ENCODE results near the gene ZCCHC24.

ZCCHC24 gene

DNA sequence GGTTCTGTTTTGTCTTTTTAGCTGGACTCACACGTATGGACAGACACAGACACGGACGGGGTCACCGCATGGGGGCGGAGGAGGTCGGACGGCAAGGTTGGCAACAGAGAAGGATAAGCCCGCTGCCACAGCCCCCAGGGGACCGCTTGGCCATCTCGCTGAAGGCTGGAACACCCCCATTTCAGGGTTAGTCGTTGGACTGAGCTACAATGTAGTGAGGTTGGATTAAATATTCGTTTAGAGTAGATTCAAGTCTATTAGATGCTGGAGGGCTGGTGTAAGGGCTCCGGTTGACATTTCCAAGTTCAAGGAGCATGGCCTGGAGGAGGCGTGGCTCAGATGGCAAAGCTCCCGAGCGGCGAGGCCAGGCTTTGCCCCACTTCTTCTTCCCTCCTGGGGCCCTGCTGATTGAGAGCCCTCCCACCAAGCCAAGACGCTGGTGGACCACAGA, 62.9 kb downstream of the ZCCHC24 start:
- no peak for DNase-seq (ENCODE audit: low read depth)

DNA sequence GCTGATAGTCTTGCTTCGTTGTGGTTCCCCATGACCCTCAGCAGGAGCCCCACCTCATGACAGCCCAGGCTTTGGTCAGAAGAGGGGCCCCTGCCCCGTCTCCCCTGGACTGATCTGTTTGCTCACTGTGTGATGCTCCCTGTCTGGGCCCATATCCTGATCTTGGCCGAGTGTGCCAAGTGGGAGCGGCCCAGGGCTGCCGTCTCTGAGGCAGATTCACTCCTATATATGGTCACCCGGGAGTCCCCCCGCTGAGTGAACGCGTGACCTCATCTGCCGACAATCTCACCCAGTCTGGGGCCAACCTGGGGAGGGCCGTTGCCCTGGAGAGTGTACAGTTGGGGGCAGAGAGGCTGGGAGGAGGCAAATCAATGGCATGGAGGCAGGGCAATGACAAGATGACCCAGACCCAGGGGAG, 63.6 kb downstream of the ZCCHC24 start:
- peak; percentile 54 for DNase-seq (ENCODE audit: low read depth)

DNA sequence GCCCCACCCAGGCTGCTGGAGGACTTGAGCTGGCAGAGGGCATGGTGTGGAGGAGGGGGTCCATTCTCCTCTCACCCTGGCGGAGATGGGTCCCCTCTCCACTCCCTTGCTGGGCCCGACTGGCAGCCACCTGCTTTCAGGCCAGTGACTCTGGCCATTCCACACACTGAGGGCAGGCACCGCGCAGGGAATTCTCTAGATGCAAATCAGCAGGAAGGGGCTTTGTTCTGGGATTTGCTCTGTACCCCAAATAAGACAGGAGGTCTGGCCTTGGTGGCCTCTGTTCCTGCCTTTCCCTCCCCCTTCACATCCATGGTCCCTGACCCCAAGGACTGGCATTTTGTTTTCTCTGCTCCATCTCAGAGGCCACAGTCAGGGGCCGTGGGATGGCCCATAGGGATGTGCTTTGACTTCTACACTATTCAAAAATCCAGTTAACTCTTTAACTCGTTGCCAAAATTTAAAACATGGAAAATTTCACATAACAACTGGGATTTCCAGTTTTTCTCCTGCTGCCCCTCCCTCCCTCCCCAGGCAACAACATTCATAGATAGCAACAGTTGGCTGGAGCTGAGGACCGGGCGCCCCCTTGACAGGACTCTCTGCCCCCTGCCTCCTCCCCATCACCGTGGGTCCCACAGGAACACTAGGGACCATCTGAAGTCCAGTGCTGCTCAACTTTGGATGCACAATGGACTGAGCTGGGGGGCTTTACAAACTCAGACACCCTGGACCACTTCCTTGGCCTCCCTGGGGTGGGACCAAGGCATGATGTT, 64.3 kb downstream of the ZCCHC24 start:
- no peak for DNase-seq (ENCODE audit: low read depth)

DNA sequence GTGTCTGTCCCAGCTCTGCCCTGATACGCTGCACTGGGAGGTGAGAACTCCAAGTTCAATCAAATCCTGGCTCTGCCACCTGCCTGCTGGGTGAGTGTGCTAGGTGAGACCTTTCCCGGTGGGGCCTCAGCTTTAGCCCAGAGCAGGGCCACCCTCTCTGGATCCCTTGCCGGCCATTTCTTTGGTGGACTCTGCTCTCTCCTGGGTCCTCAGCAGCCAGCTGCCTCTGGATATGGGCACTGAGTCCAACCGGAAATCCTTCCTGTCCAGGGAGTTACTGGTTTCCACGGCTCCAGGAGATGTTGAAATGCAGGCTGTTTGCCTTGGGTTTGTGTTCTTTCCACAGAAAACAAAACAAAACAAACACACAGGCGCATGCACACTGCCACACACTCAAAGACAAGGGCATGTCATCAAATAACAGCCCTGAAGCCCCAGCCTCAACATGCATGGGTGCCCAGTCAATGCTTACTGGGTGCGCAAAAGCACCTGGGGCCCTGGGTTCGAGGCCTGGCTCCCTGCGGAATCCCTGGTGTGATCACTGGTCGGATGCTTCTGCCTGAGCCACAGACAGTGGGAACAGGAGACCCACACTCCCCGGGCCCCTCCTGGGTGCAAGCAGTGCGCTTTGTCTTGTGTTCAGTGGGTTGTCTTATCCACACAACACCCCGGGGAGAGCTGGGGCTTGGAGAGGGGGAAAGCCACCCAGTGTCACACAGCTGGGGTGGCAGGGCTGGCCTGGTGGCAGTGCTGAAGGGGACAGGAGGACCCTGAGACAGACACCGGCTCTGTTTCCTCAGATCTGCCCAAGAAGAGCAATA, 65.1 kb downstream of the ZCCHC24 start:
- DNase-seq (ENCODE audit: low read depth): peak; percentile 61

DNA sequence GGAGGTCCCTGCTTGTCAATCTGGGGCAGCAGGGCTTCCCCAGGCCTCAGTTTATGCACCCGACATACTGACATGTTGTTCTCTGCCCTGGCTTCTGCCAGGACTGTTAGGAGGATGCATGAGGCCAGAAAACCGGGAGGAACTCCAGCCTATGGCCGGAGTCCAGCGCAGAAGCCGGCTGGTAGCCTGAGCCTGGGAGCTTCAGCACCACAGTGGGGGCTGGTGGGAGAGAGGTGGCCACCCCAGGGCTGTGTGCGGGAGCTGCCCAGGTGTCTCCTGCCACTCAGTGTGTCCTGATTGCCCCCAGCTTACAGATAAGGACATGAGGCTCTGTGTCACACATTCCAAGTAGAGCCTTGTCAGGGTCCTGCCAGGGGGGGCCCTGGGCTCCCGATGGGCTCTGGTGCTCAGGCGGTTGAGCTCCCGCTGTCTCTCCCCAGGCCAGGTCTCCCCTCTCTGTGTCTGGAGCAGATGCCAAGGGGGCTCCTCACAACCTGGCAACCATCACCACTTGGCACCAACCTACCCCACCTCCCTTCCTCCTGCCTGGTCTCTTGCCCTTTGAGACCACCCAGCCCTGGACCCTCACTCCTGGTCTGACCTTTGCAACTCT, 65.8 kb downstream of the ZCCHC24 start:
- DNase-seq (ENCODE audit: low read depth): no peak

DNA sequence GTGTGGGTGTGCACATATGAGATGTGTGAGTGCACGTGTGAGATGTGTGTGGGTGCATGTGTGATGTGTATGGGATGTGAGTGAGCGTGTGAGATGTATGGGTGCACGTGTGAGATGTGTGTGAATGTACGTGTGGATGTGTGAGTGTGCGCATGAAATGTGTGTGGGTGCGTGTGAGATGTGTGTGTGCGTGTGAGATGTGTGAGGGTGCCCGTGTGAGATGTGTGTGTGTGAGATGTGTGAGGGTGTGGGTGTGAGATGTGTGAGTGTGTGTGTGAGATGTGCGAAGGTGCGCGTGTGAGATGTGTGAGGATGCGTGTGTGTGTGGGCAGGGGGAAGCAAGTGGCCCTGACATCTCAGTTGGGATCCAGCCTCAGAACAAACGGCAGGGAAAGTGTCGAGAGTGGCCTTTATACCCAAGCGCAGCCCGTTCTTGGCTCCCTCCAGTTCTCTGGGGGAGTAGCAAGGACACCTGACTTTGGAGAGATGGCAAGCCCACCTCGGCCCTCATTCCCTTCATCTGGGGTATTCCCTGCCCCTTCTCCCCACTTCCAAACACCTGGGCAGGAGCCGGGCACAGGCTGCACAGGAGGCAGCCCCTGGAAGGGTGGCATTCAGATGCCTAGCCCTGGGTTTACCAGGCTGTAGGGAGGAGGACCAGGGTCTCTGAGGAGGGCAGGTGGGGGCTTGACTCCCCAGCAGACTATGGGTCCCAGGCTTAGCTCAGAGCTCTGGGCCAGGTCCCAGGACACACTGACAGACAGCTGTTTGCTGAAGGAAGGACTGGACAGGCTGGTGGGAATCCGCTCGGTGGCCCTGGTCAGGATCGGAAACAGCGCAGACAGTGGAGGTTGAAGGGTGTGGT, 66.5 kb downstream of the ZCCHC24 start:
- DNase-seq (ENCODE audit: low read depth): no peak

DNA sequence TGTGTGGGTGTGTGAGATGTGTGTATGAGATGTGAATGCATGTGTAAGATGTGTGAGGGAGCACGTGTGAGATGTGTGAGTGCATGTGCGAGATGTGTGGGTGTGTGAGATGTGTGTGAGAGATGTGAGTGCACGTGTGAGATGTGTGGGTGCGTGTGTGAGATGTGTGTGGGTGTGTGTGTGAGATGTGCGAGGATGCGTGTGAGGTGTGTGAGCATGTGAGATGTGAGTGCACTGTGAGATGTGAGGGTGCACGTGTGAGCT, 67.1 kb downstream of the ZCCHC24 start:
- DNase-seq (ENCODE audit: low read depth): no peak

DNA sequence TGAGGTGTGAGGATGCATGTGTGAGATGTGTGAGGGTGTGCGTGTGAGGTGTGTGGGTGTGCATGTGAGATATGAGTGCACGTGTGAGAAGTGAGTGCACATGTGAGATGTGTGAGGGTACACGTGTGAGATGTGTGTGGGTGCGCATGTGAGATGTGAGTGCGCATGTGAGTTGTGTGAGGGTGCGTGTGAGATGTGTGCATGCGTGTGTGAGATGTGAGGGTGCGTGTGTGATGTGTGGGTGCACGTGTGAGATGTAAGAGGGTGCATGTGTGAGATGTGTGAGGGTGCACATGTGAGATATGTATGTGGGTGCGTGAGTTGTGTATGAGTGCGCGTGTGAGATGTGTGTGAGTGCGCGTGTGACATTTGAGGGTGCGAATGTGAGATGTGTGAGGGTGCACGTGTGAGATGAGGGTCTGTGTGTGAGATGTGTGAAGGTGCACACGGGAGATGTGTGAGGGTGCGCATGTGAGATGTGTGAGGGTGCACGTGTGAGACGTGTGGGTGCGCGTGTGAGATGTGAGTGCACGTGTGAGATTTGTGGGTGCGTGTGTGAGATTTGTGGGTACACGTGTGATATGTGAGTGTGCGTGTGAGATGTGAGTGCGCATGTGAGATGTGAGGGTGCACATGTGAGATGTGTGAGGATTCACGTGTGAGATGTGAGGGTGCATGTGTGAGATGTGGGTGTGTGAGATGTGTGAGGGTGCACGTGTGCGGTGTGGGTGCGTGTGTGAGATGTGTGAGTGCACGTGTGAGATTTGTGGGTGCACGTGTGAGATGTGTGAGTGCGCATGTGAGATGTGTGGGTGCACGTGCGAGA, 67.7 kb downstream of the ZCCHC24 start:
- DNase-seq (ENCODE audit: low read depth): no peak

DNA sequence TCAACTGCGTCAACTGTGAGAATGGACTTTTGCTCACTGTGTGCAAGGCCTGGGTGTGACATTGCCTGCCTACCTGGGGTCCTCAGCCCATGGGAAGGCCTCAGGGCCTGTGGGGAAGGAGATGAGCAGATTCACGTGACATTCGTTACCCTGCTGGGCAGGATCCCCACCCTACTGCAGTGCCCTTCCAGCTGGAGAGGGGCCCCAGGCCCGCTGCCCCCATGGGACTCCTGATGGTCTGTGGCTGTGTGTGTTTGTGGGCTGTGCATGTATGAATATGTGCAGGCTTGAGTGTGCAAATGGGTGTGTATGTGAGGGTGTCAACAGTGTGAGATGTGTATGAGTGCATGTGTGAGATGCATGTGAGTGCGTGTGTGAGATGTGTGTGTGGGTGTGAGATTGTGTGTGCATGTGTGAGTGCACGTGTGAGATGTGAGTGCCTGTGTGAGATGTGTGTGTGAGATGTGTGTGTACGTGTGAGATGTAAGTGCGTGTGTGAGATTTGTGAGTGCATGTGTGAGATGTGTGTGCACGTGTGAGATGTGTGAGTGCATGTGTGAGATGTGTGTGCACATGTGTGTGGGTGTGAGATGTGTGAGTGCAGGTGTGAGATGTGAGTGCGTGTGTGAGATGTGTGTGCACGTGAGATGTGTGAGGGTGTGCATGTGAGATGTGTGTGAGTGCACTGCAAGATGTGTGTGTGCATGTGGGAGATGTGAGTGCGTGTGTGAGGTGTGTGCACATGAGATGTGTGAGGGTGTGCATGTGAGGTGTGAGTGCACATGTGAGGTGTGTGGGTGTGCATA, 68.5 kb downstream of the ZCCHC24 start:
- no peak for DNase-seq (ENCODE audit: low read depth)

DNA sequence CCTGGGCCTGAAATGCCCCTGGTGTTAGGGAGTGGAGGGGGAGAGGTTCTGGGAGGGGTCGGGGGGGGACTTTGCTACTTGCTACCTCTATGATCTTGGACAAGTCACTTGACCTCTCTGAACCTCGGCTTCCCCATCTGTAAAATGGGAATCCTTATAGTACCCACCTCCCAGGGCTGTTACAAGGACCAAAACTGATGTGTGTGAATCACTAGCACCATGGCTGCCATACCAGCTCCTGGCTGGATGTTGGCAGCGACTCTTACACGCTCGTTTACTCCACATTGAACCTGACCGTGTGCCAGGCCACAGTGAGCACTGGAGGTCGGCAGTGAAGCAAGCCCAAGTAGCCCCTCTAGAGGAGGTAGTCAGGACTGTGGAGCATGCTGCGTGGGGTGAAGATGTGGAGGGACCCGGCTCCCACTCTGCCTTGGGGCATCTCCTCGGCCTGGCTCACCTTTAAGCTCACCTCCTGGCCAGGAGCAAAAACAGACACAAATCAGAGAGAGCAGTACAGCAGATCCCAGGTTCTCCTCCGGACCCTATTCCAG, 69.3 kb downstream of the ZCCHC24 start:
- DNase-seq (ENCODE audit: low read depth): no peak

DNA sequence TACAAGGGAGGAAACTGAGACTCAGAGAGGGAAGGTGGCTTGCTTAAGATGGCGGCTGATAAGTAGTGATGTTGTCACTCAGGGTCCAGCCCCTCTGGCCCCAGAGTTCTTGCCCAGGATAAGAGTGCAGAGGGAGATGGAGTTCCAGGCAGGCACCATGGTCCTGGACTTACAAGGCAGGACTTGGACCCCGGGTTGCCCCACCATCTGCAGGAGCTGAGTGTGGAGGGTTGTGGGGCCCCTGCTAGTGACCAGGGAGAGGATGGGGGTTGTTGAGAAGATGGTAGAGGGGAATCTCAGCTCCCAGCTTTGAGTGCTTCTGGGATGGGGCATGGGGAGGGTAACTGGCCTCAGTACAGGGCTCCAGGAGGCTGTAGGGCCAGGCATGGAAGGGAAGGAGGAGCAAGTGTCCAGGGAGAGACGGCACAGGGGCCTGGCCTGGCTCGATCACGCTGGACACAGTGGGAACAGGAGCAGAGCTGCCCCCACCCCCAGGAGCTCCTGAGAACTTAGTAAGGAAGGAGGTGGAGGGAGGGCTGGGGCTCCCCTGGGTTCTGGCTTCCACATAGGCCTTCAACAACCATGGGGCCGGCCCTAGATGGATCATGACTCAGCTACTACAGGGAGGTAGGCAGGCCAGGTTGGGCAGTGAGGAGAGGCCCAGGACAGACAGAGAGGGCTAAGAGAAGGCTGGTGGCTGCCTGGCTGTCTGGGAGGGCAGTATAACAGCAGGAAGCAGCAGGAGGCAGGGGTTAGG, 69.9 kb downstream of the ZCCHC24 start:
- DNase-seq (ENCODE audit: low read depth): no peak

DNA sequence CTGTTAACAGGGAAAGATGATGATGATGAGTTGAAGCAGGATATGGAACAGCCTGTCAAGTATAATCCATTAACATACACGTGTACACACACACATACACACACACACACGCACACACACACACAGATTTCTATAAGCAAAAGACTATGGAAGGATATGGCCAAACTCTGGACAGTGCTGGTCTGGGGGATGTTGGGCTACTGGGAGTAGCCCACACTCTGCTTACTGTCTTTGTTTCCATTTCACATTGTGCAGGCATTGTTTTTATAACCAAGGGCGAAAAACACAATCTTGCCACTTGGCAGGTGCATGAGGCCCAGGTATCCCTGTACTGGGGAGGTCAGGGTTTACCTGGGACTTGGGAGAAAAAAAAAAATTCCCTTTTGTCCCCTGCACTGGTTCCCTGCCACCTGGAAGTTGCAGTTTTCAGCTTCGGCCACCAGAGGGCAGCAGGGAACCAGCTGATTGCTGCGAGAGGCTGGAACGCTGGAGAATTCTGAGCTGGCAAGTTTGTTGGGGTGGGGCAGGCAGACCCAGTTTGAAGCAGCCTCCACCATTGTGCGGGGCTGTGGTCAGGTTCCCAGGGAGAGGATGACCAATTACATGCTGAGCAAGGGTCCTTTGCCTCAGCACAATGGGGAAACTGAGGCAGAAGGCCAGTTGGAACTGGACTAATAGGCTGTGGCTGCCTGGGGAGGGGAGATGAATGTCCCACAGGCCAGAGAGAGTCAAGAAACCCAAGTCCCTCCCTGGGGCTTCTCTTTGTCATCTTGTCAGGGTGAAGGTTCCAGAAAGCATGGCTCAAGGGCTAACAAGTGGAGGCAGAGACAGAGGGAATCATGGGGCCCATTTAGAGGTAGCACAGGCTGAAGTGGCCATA, 70.9 kb downstream of the ZCCHC24 start:
- peak; percentile 48 for DNase-seq (ENCODE audit: low read depth)

DNA sequence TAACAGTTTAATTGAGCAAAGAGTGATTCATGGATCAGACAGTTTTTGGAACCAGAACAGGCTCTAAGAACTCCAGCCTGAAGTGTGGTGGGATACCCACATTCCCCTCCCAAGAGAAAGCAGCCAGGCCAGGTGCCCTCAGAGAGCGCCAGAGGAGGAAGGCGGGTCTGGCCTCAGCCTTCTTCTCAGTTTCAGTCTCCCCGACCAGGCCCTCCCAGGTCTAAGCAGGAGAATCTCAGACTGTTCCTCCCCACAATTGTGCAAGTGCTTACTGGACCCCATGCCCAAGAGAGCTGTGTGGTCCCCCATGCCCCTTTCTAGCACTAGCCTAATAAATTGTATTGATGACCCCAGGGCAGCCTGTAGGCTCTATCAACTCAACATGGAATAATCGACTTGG, 72.6 kb downstream of the ZCCHC24 start:
- DNase-seq (ENCODE audit: low read depth): no peak

DNA sequence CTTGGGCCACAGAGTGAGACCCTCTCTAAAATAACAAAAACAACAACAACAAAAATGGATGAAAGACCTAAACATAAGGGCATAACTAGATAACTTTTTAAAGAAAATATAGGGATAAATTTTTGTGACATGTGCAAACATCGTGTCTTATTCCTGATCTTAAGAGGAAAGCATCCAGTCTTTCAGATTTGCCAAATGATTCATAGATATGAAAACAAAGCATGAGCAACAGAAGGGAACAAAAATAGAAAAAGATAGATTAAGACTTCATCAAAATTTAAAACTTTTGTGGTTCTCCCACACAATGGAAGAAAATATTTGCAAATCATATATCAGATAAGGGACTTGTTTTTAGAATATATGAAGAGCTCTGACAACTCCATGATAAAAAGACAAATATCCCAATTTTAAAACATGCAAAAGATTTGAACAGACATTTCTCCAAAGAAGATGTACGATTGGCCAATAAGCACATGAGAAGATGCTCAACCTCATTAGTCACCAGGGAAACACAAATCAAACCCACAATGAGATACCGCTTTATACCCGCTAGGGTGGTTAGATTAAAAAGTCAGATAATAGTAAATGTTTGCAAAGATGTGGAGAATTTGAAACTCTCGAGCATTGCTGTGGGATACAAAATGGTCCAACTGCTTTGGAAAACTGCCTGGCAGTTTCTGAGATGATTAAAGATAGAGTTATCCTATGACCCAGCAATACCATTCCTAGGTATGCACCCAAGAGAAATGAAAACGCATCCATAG, 77.8 kb downstream of the ZCCHC24 start:
- DNase-seq (ENCODE audit: low read depth): peak; percentile 64

DNA sequence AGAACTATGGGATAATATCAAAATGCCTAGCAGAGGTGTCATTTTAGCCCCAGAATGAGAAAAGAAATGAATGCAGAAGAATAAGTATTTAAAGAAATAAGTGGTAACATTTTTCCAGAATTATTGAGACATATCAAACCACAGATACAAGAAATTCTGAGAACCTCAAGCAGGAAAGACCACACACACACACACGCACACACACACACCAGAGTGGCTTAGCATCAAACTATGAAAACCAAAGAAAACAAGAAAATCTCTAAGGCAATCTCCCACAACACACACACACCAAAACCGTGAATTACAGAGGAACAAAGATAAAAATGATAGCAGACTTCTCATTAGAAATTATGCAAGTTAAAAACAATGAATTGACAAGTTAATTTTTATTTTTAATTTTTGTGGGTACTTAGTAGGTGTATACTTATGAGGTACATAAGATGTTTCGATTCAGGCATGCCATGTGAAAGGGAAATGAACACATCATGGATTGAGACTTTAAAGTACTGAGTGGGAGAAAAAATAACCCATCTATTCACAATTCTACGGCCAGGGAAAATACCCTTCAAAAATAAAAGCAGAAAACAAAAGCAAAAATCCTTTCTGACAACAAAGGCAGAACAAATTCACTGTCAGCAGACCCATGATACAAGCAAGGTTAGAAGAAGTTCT, 83.6 kb downstream of the ZCCHC24 start:
- DNase-seq (ENCODE audit: low read depth): no peak

DNA sequence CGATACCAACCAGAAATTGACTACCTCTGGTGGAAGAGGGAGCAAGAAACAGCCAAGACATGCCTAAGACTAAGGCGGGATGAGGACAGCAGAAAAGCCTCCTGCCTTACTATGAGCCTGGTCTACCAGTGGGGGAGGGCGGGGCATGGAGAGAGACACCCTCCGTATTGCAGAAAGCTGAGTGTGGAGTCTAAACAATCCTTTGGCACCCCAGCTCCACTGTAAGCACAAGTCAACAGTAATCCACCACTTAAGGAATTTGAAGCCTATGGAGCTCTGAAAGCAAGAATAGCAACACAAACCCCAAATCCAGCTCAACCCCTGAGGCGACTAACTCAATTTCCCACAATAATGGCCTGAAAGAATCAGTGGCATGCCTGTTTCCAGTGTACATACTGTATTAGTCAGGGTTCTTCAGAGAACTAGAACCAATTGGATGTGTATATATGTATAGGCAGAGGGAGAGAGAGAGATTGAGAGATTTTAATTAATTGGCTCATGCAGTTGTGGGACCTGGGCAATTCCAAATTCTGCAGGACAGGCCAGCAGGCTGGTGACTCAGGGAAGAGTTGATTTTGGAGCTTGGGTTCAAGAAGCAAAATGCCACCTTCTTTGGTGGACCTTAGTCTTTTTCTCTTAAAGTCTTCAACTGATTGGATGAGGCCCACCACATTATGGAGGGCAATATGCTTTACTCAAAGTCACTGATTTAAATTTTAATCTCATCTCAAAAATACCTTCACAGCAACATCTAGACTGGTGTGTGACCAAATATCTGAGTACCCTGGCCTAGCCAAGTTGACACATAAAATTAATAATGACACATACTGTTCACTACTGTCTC, 84.7 kb downstream of the ZCCHC24 start:
- DNase-seq (ENCODE audit: low read depth): no peak

Measured in stromal cell of bone marrow (primary cell).